WERI-Rb-1 (cell line): ENCODE data around the gene GATA2.
A peak's percentile ranks its signal among the peaks of the same experiment; 100 is the strongest.

ENCODE experiments used
- DNase-seq: peaks from one replicate; pipeline ENCODE4 v3.0.0-alpha.2; 2020
- H3K27ac ChIP-seq: fragments of 250-450 bp; sonication (Bioruptor Pico); 2 replicates; pipeline ENCODE4 v1.5.1; 2020; ENCODE audit warnings: mild to moderate bottlenecking, moderate library complexity
- H3K27me3 ChIP-seq: fragments of 250-450 bp; sonication (Bioruptor Pico); 2 replicates; pipeline ENCODE4 v1.5.1; 2021; ENCODE audit warnings: mild to moderate bottlenecking, low read depth, moderate library complexity; ENCODE audit not compliant: insufficient read depth, severe bottlenecking
- H3K36me3 ChIP-seq: fragments of 250-450 bp; sonication (Bioruptor Pico); 2 replicates; pipeline ENCODE4 v1.5.1; 2020; ENCODE audit warnings: mild to moderate bottlenecking, moderate library complexity
- H3K4me3 ChIP-seq: 2 replicates; pipeline ENCODE4 v1.5.1; 2011; ENCODE audit warnings: low read depth, mild to moderate bottlenecking, control low read depth, low read length
- H3K9me3 ChIP-seq: fragments of 250-450 bp; sonication (Bioruptor Pico); 2 replicates; pipeline ENCODE4 v1.5.1; 2021; ENCODE audit warnings: mild to moderate bottlenecking, moderate library complexity; ENCODE audit not compliant: severe bottlenecking
- CTCF ChIP-seq: IDR thresholded peaks from 2 replicates; pipeline ENCODE4 v1.5.1; 2011; ENCODE audit warnings: low read depth, mild to moderate bottlenecking, control low read depth, inconsistent platforms, low read length

Gene GATA2

DNA sequence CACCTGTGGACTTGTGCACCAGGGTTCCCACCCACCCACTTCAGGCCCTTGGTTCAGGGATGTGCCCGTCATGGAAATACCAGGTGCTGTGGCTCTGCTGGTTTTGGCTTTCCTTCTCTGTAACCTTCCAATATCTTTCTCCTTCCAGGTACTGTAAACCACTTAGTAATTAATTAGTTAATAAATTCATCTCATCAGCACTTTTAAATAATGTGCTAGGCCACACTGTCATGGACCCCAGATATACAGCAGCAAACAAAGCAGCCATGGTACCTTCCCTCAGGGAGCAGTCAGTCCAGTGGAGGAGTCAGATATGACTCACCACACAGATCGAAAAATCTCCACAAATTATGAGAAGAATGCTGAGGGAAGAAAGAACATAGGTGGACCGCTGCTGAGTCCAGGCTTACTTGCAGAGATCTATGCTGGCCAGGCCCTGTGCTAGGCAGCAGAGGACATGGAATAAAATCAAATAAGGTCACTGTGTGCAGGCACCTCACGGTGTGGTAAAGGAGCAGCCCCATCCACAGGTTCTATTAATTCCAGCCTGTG is 6.8 kb upstream of the GATA2 start:
- no peak for DNase-seq
- Histone ChIP-seq H3K27ac (no peak overlapping the region), H3K36me3 (no peaks in the 10 kb centered on the region), H3K4me3 (no peak overlapping the region), H3K9me3 (no peaks in the 10 kb centered on the region), H3K27me3 (peaks cover 34% of the 10 kb centered on the region)
- no peak for TF ChIP-seq CTCF

DNA sequence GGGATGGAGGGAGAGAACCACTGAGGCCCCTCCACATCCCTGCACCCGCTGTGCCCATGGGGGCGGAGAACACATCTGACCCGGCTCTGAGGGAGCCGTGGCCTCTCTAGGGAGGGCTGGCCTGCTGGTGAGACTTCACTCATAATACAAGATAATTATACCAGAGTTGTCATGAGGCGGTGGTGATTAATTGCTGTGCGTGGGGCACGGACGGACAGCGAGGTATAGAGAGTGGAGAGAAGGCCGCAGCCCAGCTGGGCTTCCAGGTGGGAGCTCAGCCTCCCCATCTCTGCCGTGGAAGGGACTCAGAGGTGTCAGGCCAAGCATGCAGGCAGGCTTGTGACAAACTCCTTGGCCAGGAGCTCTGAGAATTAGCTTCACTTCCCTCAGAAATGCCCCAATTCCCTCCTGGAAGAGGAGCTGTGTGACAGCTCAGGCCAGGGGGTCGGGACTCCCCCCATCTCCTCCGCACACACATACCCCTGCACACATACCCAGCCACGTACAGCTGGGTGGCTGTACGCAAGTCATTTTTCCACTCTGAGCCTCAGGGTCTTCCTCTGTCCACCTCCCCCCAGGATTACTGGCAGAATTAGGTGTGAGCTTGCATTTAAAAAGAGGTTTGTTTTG is 6.0 kb upstream of the GATA2 start:
- no peak overlapping the region for H3K27ac ChIP-seq
- peaks cover 41% of the 10 kb centered on the region for H3K27me3 ChIP-seq
- TF ChIP-seq CTCF = no peak
- H3K4me3 ChIP-seq = no peak overlapping the region
- no peaks in the 10 kb centered on the region for H3K36me3 ChIP-seq
- no peak for DNase-seq
- no peaks in the 10 kb centered on the region for H3K9me3 ChIP-seq

DNA sequence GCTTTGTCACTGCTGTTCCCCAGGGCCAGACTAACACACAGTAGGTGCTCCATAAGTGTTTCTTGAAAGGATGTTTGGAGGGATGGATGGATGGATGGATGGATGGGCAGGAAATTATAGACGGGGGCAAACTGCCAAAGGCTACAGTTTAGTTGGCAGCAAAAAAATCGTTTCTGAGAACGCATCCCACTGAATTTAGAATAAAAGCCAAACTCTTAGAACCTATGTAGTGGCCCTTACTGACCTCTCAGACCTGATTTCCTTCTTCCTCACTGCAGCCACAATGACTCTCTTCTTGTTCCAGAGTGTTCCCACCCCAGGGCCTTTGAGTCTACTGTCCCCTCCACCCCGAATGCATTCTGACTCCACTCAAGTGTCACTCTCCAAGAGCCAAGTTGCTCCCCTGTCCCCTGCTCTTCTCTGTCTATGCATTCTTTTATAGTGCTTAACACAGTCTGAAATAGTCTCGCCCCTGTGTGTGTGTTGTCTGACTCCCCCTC is 5.2 kb upstream of the GATA2 start:
- no peak overlapping the region for H3K4me3 ChIP-seq
- no peak for DNase-seq
- no peak overlapping the region for H3K27ac ChIP-seq
- H3K9me3 ChIP-seq = no peaks in the 10 kb centered on the region
- H3K36me3 ChIP-seq = no peaks in the 10 kb centered on the region
- peaks cover 50% of the 10 kb centered on the region for H3K27me3 ChIP-seq
- no peak for TF ChIP-seq CTCF

GRCh38 chr3:128497305-128498126 is 4.5 kb upstream of the GATA2 start:
- DNase-seq = peak; percentile 65
- Histone ChIP-seq H3K9me3 (no peaks in the 10 kb centered on the region), H3K27me3 (peaks cover 56% of the 10 kb centered on the region), H3K36me3 (no peaks in the 10 kb centered on the region), H3K4me3 (peak overlapping the region; percentile 43), H3K27ac (no peak overlapping the region)
- TF ChIP-seq CTCF = peak; percentile 83

DNA sequence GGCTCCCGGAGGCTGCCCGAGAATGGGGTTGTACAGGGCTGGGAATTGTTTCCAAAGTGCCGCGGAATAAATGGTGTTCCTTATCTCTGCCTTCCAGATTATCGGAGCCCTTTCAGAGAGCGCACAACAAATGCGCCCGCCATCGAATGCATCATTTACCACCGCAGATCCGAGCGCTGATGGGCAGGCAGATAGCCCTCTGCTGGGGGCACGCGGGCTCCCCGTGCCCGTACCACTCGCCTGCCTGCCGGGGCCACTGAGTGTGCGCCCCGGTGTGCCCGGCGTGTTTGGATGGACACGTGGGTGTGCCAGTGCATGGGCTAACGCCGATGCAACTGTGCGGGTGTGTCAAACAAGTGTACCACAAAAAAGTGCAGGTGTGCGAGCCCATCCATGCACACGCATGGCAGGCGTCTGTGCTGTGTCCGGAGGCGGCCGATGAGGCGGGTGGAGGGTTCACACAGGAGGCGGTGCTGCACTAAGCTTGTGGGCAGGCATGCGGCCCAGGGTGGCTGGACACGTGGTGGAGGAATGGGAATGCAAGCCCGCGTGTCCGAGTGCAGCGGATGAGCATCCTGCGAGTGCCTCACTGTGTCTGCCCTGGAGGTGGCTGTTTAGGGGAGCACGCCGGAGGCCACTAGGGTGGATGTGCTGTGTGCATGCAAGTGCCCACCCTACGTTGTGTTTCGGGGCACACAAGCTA is 3.8 kb upstream of the GATA2 start:
- Histone ChIP-seq H3K36me3 (no peaks in the 10 kb centered on the region), H3K4me3 (peak overlapping the region; percentile 43), H3K27me3 (peaks cover 64% of the 10 kb centered on the region), H3K9me3 (no peaks in the 10 kb centered on the region), H3K27ac (no peak overlapping the region)
- DNase-seq = peak; percentile 46
- TF ChIP-seq CTCF = no peak
